Endothelial cell of umbilical vein (primary cell): ENCODE data around the gene JHY. TPM values are rescaled to one million over a fixed set of nuclear protein-coding genes. Genes with fewer than 3 reads are reported as not detected.
A peak's percentile ranks its signal among the peaks of the same experiment; 100 is the strongest.

Experiments used
- BruUV-seq: library from RNA; stranded (reverse); fragments of 400-500 nt; replicated peaks from 2 replicates; lab custom pipeline; 2021; lab: Mats Ljungman, UMichigan
- CTCF ChIA-PET: fragments of 300-600, 350-600 bp; sonication (Branson Sonifier 250); formaldehyde crosslinking; loops from one replicate; lab custom pipeline; 2021; ENCODE audit warnings: antibody characterized with exemption, inconsistent platforms; lab: Charles Lee
- POLR2A ChIA-PET: fragments of 300-600, 350-600 bp; sonication (Branson Sonifier 250); formaldehyde crosslinking; loops from one replicate; lab custom pipeline; 2021; ENCODE audit warnings: antibody characterized with exemption, inconsistent platforms; lab: Charles Lee
- DNase-seq: peaks from one replicate; pipeline ENCODE4 v3.0.0-alpha.2; 2011; ENCODE audit warnings: low read depth, low spot score
- FAIRE-seq: peaks from 2 replicates; lab custom pipeline; 2011; peaks lifted over from hg19 to GRCh38; lab: Jason Lieb, UNC
- H2AFZ ChIP-seq: 2 replicates; pipeline ENCODE4 v1.6.0; 2012; ENCODE audit warnings: low read depth, low read length, control low read depth, inconsistent platforms
- H3K27ac ChIP-seq: 2 replicates; pipeline ENCODE4 v1.5.1; 2011; ENCODE audit warnings: low read depth, mild to moderate bottlenecking, control low read depth, low read length, moderate library complexity; ENCODE audit not compliant: insufficient read depth
- H3K27me3 ChIP-seq, 2 experiments: 2 replicates each; pipeline versions ENCODE4 v1.6.0 to v1.6.1; 2011; ENCODE audit warnings: low read length in 2 of 2, mixed read lengths in 1 of 2; ENCODE audit not compliant: control insufficient read depth in 2 of 2, insufficient read depth in 2 of 2
- H3K36me3 ChIP-seq, 2 experiments: 2 replicates in 1 of 2; 3 replicates in 1 of 2; pipeline ENCODE4 v1.5.1; 2011; ENCODE audit warnings: low read length in 2 of 2, mild to moderate bottlenecking in 1 of 2, moderate library complexity in 1 of 2; ENCODE audit not compliant: control insufficient read depth in 2 of 2, insufficient read depth in 2 of 2; ENCODE audit errors: extremely low read depth in 1 of 2
- H3K4me1 ChIP-seq: 3 replicates; pipeline ENCODE4 v1.5.1; 2011; ENCODE audit warnings: mild to moderate bottlenecking, low read length; ENCODE audit not compliant: control insufficient read depth, insufficient read depth; ENCODE audit errors: extremely low read depth
- H3K4me2 ChIP-seq: 2 replicates; pipeline ENCODE4 v1.6.1; 2011; ENCODE audit warnings: low read length, control low read depth, mixed read lengths; ENCODE audit not compliant: insufficient read depth
- H3K4me3 ChIP-seq, 3 experiments: fragments of 200-600 bp in 1 of 3; sonication (generic), shearing (Covaris generic) in 1 of 3; replicated peaks in 1 of 3; 2 replicates each; pipeline ENCODE4 v1.5.1; 2011 to 2016; ENCODE audit warnings: control low read depth in 3 of 3, low read length in 3 of 3, mild to moderate bottlenecking in 2 of 3, inconsistent platforms in 1 of 3, low read depth in 1 of 3, moderate library complexity in 1 of 3; ENCODE audit not compliant: insufficient read depth in 1 of 3
- H3K79me2 ChIP-seq: 2 replicates; pipeline ENCODE4 v1.6.0; 2012; ENCODE audit warnings: low read length, inconsistent platforms; ENCODE audit not compliant: control insufficient read depth, insufficient read depth
- H3K9ac ChIP-seq: replicated peaks from 2 replicates; pipeline ENCODE3; 2011; ENCODE audit warnings: low read length, control low read depth; ENCODE audit not compliant: insufficient read depth; ENCODE audit errors: extremely low read depth
- H3K9me1 ChIP-seq: replicated peaks from 3 replicates; pipeline ENCODE4 v1.6.0; 2011; ENCODE audit warnings: mild to moderate bottlenecking, low read length; ENCODE audit not compliant: control insufficient read depth, insufficient read depth; ENCODE audit errors: extremely low read depth
- H3K9me3 ChIP-seq: replicated peaks from 2 replicates; pipeline ENCODE4 v1.5.1; 2012; ENCODE audit warnings: low read length, inconsistent platforms; ENCODE audit not compliant: control insufficient read depth, insufficient read depth
- H4K20me1 ChIP-seq: replicated peaks from 2 replicates; pipeline ENCODE3; 2011; ENCODE audit warnings: mild to moderate bottlenecking, low read length; ENCODE audit not compliant: control insufficient read depth, insufficient read depth; ENCODE audit errors: extremely low read depth
- EZH2 ChIP-seq: IDR thresholded peaks from 2 replicates; pipeline ENCODE4 v1.6.1; 2012; ENCODE audit warnings: borderline replicate concordance, low read depth, mild to moderate bottlenecking, moderate library complexity, low read length, inconsistent platforms; ENCODE audit not compliant: severe bottlenecking
- FOS ChIP-seq: IDR thresholded peaks from 2 replicates; pipeline ENCODE4 v1.6.1; 2011; ENCODE audit warnings: mild to moderate bottlenecking, low read length, moderate library complexity, borderline replicate concordance; ENCODE audit not compliant: insufficient read depth
- GATA2 ChIP-seq: IDR thresholded peaks from 2 replicates; pipeline ENCODE4 v1.7.0; 2011; ENCODE audit warnings: low read depth, mild to moderate bottlenecking, moderate library complexity, mixed read lengths, low read length; ENCODE audit not compliant: insufficient read length, insufficient read depth
- JUN ChIP-seq: IDR thresholded peaks from 2 replicates; pipeline ENCODE4 v1.6.1; 2011; ENCODE audit warnings: borderline replicate concordance, low read depth; ENCODE audit not compliant: insufficient read length, insufficient read depth
- MYC ChIP-seq: IDR thresholded peaks from one replicate; pipeline ENCODE4 v1.6.1; 2011; ENCODE audit warnings: mild to moderate bottlenecking, low read depth, low read length
- POLR2A ChIP-seq: IDR thresholded peaks from 2 replicates; pipeline ENCODE4 v1.6.1; 2012; ENCODE audit warnings: low read depth, mild to moderate bottlenecking, control low read depth, low read length
- POLR2AphosphoS5 ChIP-seq: IDR thresholded peaks from 2 replicates; pipeline ENCODE4 v1.6.1; 2012; ENCODE audit warnings: low read depth, mild to moderate bottlenecking, control low read depth, low read length, moderate library complexity; ENCODE audit not compliant: insufficient read depth
- dilution Hi-C: fragments of 300-500 bp; cut with MboI; formaldehyde crosslinking; loops from one replicate; pipeline ENCODE4 v1.15.0; 2019; ENCODE audit warnings: low sequenced_read_pairs; ENCODE audit not compliant: extremely low pct_ligation_motif_present
- intact Hi-C: fragments of 100-400 bp; cut with micrococcal nuclease; formaldehyde crosslinking; loops from one replicate; pipeline ENCODE4 v1.10.0; 2022
- polyA plus RNA-seq, 4 experiments: library from polyadenylated mRNA; depleted of rRNA in 3 of 4; stranded (reverse) in 3 of 4; unstranded in 1 of 4; fragments of >200 nt; gene quantifications; 2 replicates each; pipeline versions ENCODE4 v1.2.1 to v1.2.3, GENCODE V29; 2011 to 2012; ENCODE audit warnings: missing spikeins in 1 of 4
- total RNA-seq: library from RNA; stranded (reverse); gene quantifications from 2 replicates; pipeline ENCODE4 v1.2.3, GENCODE V29; 2021
- TF ChIP-seq, protein P1 (sequence below): IDR thresholded peaks from 2 replicates; pipeline ENCODE4 v1.6.1; 2011; ENCODE audit not compliant: insufficient read depth, insufficient read length
- TF ChIP-seq, protein P2 (sequence below), 2 donors: IDR thresholded peaks; 1 replicate in 1 of 2; 2 replicates in 1 of 2; pipeline ENCODE4 v1.5.1; 2011; ENCODE audit warnings: low read length in 2 of 2, mild to moderate bottlenecking in 2 of 2, moderate library complexity in 2 of 2, control low read depth in 1 of 2, inconsistent platforms in 1 of 2, low read depth in 1 of 2; ENCODE audit not compliant: insufficient read depth in 1 of 2; ENCODE audit errors: extremely low read depth in 1 of 2

The JHY gene
- total and polyA plus RNA-seq, 2 donors (not counting 3 experiments of a cell fraction or from before 2014, with no cell fraction given): 1.8 to 3.9 TPM

DNA sequence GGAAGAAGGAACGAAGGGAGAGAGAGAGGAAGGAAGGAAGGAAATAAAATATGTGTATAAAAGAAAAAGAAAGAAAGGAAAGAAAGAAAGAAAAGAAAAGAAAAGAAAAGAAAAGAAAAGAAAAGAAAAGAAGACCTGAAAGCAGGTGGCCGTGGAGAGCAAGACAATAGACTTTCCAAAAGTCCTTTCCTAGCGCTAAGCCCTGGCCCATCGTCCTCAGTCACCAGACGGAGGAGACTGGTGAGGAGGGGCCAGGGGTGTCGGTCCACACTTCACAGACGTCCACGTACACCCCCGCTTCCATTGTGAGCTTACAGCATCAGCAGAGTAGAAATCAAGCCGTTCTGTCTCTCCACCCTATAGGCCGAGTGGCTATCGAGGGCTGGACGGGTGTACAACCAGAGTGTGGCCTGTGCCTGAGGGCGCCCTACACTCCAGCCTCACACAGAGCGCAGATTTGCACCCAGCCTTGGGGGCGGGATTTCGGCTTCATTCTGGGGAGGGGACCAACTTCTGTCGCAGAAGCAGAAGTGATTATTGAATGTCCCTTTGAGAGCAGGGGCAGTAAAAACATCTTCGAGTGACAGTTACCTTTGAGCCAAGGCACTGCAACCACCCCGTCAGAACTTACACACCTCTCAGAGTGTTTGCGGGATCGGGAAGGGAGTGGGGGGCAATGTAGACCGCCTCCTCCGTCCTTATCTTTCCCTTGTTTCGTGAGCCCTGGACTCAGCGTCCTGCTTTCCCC, 101.1 kb downstream of the JHY start:
- POLR2A ChIA-PET: no interaction called here

More for the DNA sequence above, 101.1 kb downstream of the JHY start:
- dilution Hi-C loops: no loop called here
- H3K27ac ChIP-seq: no peak overlapping the region
- H3K4me3 ChIP-seq: peak overlapping the region in 2 of 3 experiments; percentile 39 to 60
- H3K9me3 ChIP-seq: no peaks in the 10 kb centered on the region
- no TSS peak for BruUV-seq
- peaks cover 57 to 91% of the 10 kb centered on the region in 2 experiments for H3K27me3 ChIP-seq
- H3K9me1 ChIP-seq: no peaks in the 10 kb centered on the region
- no peaks in the 10 kb centered on the region for H3K4me1 ChIP-seq
- FAIRE-seq (no peak), DNase-seq (no peak)
- intact Hi-C loops: loop anchor here (2.0 to 5.0 kb wide), 2 partner anchors 71 to 101 kb away; partner anchors contain the start of gene JHY
- no peaks in the 10 kb centered on the region for H3K36me3 ChIP-seq
- no peak overlapping the region for H3K9ac ChIP-seq
- peak overlapping the region; percentile 64 for H3K4me2 ChIP-seq
- no peak overlapping the region for H2AFZ ChIP-seq
- CTCF ChIA-PET: interaction anchor here (1.6 to 3.1 kb wide), 2 partner anchors 39 to 120 kb away, joined by 8 to 13 read pairs; no protein-coding TSS in a partner anchor
- no peaks in the 10 kb centered on the region for H4K20me1 ChIP-seq
- TF ChIP-seq JUN (no peak), POLR2A (no peak), MYC (no peak), GATA2 (no peak), FOS (no peak), EZH2 (no peak), POLR2AphosphoS5 (no peak)
- TF ChIP-seq, protein P1, sequence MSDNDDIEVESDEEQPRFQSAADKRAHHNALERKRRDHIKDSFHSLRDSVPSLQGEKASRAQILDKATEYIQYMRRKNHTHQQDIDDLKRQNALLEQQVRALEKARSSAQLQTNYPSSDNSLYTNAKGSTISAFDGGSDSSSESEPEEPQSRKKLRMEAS: no peak
- TF ChIP-seq, protein P2, sequence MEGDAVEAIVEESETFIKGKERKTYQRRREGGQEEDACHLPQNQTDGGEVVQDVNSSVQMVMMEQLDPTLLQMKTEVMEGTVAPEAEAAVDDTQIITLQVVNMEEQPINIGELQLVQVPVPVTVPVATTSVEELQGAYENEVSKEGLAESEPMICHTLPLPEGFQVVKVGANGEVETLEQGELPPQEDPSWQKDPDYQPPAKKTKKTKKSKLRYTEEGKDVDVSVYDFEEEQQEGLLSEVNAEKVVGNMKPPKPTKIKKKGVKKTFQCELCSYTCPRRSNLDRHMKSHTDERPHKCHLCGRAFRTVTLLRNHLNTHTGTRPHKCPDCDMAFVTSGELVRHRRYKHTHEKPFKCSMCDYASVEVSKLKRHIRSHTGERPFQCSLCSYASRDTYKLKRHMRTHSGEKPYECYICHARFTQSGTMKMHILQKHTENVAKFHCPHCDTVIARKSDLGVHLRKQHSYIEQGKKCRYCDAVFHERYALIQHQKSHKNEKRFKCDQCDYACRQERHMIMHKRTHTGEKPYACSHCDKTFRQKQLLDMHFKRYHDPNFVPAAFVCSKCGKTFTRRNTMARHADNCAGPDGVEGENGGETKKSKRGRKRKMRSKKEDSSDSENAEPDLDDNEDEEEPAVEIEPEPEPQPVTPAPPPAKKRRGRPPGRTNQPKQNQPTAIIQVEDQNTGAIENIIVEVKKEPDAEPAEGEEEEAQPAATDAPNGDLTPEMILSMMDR (IDR thresholded peaks at IDR 0.05; ENCODE audit: extremely low read depth in 1 of 2, insufficient read depth in 1 of 2, low read depth in 1 of 2, low read length in 2 of 2): no peak
- no peaks in the 10 kb centered on the region for H3K79me2 ChIP-seq
